ENCODE measurements around the gene COL6A3. TPM values are rescaled to one million over a fixed set of nuclear protein-coding genes. Genes with fewer than 3 reads are reported as not detected.

COL6A3 gene
- total and polyA plus RNA-seq, 9 of the 15 experiments (the other 6 are each of a cell fraction or from before 2014, with no cell fraction given): 0.07 to 4.1 (median 1.5) TPM

DNA sequence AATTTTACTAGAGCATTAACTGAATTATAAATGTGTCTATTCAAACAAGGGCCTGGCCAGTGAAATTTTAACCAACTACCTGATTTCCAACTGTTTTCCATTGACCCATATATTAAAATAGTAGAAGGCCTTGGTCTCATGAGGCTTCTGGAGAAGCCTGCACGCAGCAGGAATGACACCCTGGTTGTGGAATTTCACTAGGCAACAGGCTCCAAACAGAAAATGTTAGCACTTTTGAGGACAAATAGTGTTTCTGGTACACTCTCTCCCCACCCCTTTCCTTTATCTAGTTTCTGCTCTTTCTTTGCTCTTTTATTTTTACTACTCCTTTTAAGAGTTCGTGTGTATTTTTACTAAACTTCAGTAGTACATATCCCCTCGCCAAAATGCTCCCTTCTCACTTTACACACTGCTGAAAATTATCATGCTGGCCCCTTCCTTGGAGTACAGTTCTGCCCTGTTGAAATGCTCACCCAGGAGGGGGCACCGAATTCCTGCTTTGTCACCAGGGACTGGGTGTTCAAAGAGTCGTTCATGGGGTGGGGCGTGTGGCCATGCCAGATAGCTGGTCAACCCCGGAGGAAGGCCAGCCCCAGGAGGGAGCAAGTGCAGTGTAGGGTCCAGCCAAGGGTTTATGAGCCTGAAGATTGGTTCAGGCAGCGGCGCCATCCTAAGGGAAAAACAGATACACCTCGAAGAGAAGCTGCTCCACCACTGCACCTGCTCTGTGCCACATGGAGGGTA is 22.1 kb upstream of the COL6A3 start:
- ChIA-PET CTCF (ENCODE audit: low intra/inter-chr PET ratio) (no interaction called here), POLR2A (no interaction called here)
- Histone ChIP-seq H3K4me1 (replicated peaks in 1 of 2; ENCODE audit: control insufficient read depth in 2 of 2, insufficient read depth in 2 of 2, low read length in 2 of 2) (peaks cover 0 to 3% of the 10 kb centered on the region in 2 experiments; a peak in 2 of 5 replicates), H3K36me3 (ENCODE audit: control insufficient read depth, insufficient read depth, low read length) (no peaks in the 10 kb centered on the region), H3K4me2 (ENCODE audit: insufficient read depth, low read length) (no peak overlapping the region), H3K4me3 (no peak overlapping the region), H3K79me2 (ENCODE audit: control insufficient read depth, insufficient read depth, low read length) (no peaks in the 10 kb centered on the region), H3K27me3 (ENCODE audit: control insufficient read depth in 2 of 2, insufficient read depth in 2 of 2, low read length in 2 of 2) (peaks cover 0 to 26% of the 10 kb centered on the region in 2 experiments; a peak in 2 of 5 replicates), H4K20me1 (replicated peaks; ENCODE audit: control insufficient read depth, insufficient read depth, low read length) (no peaks in the 10 kb centered on the region), H3K9me1 (ENCODE audit: control insufficient read depth, insufficient read depth, low read length) (no peaks in the 10 kb centered on the region), H3K27ac (ENCODE audit: extremely low read depth, low read depth, low read length) (no peak overlapping the region), H2AFZ (ENCODE audit: low read depth, low read length) (no peak overlapping the region), H3K9me3 (replicated peaks; ENCODE audit: control insufficient read depth, insufficient read depth, low read depth, low read length) (no peaks in the 10 kb centered on the region), H3K9ac (ENCODE audit: insufficient read depth in 1 of 2, low read depth in 2 of 2, low read length in 2 of 2) (no peak overlapping the region)
- WGBS (ENCODE audit: insufficient coverage, low coverage, missing lambda C conversion rate): 25% methylated on average over 10 of the region's 10 CpGs
- ATAC-seq: no peak
- intact Hi-C loops (cut with micrococcal nuclease) (no loop called here), in situ Hi-C loops (cut with MboI) (no loop called here)
- DNase-seq (ENCODE audit: extremely low read depth in 1 of 4, low spot score in 3 of 4): no peak
- TF ChIP-seq KDM1A (IDR thresholded peaks at IDR 0.05) (no peak), ZNF311 (CRISPR knock-in tag; IDR thresholded peaks at IDR 0.05) (no peak), NFE2 (IDR thresholded peaks at IDR 0.05; ENCODE audit: low read depth) (no peak), ADNP (tag; IDR thresholded peaks at IDR 0.05) (no peak)
- TF ChIP-seq, protein P1, sequence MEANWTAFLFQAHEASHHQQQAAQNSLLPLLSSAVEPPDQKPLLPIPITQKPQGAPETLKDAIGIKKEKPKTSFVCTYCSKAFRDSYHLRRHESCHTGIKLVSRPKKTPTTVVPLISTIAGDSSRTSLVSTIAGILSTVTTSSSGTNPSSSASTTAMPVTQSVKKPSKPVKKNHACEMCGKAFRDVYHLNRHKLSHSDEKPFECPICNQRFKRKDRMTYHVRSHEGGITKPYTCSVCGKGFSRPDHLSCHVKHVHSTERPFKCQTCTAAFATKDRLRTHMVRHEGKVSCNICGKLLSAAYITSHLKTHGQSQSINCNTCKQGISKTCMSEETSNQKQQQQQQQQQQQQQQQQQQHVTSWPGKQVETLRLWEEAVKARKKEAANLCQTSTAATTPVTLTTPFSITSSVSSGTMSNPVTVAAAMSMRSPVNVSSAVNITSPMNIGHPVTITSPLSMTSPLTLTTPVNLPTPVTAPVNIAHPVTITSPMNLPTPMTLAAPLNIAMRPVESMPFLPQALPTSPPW (CRISPR knock-in tag; IDR thresholded peaks at IDR 0.05): no peak
- no peak for FAIRE-seq
- no TSS peak for BruUV-seq (replicated peaks)

Measured in K562 (cell line).